Mesenchymal stem cell (in vitro differentiated cells and primary cell): ENCODE results near the gene MXRA7.

Experiments
- DNase-seq: peaks from one replicate; pipeline ENCODE4 v3.0.0-alpha.2; 2013
- H2AFZ ChIP-seq: one replicate; pipeline ENCODE4 v1.6.1; 2013; ENCODE audit warnings: low read depth, mild to moderate bottlenecking, control low read depth, inconsistent platforms, low read length, moderate library complexity
- H2AK5ac ChIP-seq: 2 replicates; pipeline ENCODE4 v1.6.1; 2013; ENCODE audit warnings: low read length, moderate library complexity, mild to moderate bottlenecking, inconsistent platforms; ENCODE audit not compliant: severe bottlenecking
- H2BK120ac ChIP-seq: one replicate; pipeline ENCODE4 v1.6.1; 2013; ENCODE audit warnings: low read depth, mild to moderate bottlenecking, inconsistent platforms, low read length, moderate library complexity
- H2BK12ac ChIP-seq, 2 experiments: one replicate each; pipeline ENCODE4 v1.6.1; 2013; ENCODE audit warnings: inconsistent platforms in 2 of 2, low read length in 2 of 2, mild to moderate bottlenecking in 2 of 2, moderate library complexity in 2 of 2, control low read depth in 1 of 2
- H2BK15ac ChIP-seq: one replicate; pipeline ENCODE4 v1.6.1; 2013; ENCODE audit warnings: mild to moderate bottlenecking, low read depth, inconsistent platforms; ENCODE audit not compliant: poor library complexity, severe bottlenecking
- H2BK5ac ChIP-seq: 2 replicates; pipeline ENCODE4 v1.6.1; 2013; ENCODE audit warnings: low read depth, mild to moderate bottlenecking, low read length, control low read depth, inconsistent platforms; ENCODE audit not compliant: poor library complexity, severe bottlenecking
- H3K14ac ChIP-seq, 2 experiments: one replicate each; pipeline ENCODE4 v1.6.1; 2013; ENCODE audit warnings: inconsistent platforms in 2 of 2, low read length in 2 of 2, control low read depth in 1 of 2, mild to moderate bottlenecking in 1 of 2, moderate library complexity in 1 of 2
- H3K18ac ChIP-seq, 2 experiments: one replicate each; pipeline ENCODE4 v1.6.1; 2013; ENCODE audit warnings: inconsistent platforms in 2 of 2, low read length in 2 of 2, control low read depth in 1 of 2, low read depth in 1 of 2, mild to moderate bottlenecking in 1 of 2
- H3K23ac ChIP-seq, 2 experiments: one replicate each; pipeline ENCODE4 v1.6.1; 2013; ENCODE audit warnings: inconsistent platforms in 2 of 2, low read length in 2 of 2, mild to moderate bottlenecking in 2 of 2, moderate library complexity in 2 of 2, control low read depth in 1 of 2
- H3K27ac ChIP-seq: 2 replicates; pipeline ENCODE4 v1.5.1; 2013; ENCODE audit warnings: mild to moderate bottlenecking, moderate library complexity, low read length, control low read depth, inconsistent platforms; ENCODE audit not compliant: poor library complexity, severe bottlenecking
- H3K27me3 ChIP-seq, 2 experiments: 2 replicates each; pipeline versions ENCODE4 v1.6.1 to v1.7.0; 2013; ENCODE audit warnings: low read length in 2 of 2, mild to moderate bottlenecking in 2 of 2, moderate library complexity in 2 of 2, control low read depth in 1 of 2, inconsistent platforms in 1 of 2; ENCODE audit not compliant: control insufficient read depth in 1 of 2, insufficient read depth in 1 of 2
- H3K36me3 ChIP-seq, 2 experiments: 2 replicates each; pipeline versions ENCODE4 v1.6.1 to v1.7.0; 2013; ENCODE audit warnings: low read length in 2 of 2, control low read depth in 1 of 2, inconsistent platforms in 1 of 2, low read depth in 1 of 2, mild to moderate bottlenecking in 1 of 2; ENCODE audit not compliant: insufficient read depth in 2 of 2, control insufficient read depth in 1 of 2
- H3K4ac ChIP-seq, 2 experiments: one replicate each; pipeline ENCODE4 v1.6.1; 2013; ENCODE audit warnings: inconsistent platforms in 2 of 2, low read length in 2 of 2, mild to moderate bottlenecking in 2 of 2, moderate library complexity in 2 of 2, control low read depth in 1 of 2, low read depth in 1 of 2
- H3K4me1 ChIP-seq: 2 replicates; pipeline ENCODE4 v1.6.1; 2013; ENCODE audit warnings: low read depth, low read length, control low read depth; ENCODE audit not compliant: control insufficient read depth, insufficient read depth
- H3K4me2 ChIP-seq: 2 replicates; pipeline ENCODE4 v1.6.1; 2013; ENCODE audit warnings: low read length, mild to moderate bottlenecking, inconsistent platforms; ENCODE audit not compliant: poor library complexity, severe bottlenecking
- H3K4me3 ChIP-seq, 2 experiments: 2 replicates each; pipeline versions ENCODE4 v1.5.1 to v1.7.0; 2013; ENCODE audit warnings: low read length in 2 of 2, mild to moderate bottlenecking in 2 of 2, control low read depth in 1 of 2, low read depth in 1 of 2; ENCODE audit not compliant: insufficient read depth in 1 of 2
- H3K79me1 ChIP-seq: replicated peaks from 2 replicates; pipeline ENCODE4 v1.6.1; 2013; ENCODE audit warnings: mild to moderate bottlenecking, control low read depth, low read length, inconsistent platforms; ENCODE audit not compliant: poor library complexity, severe bottlenecking
- H3K9ac ChIP-seq: 2 replicates; pipeline ENCODE4 v1.7.0; 2013; ENCODE audit warnings: mild to moderate bottlenecking, low read length, moderate library complexity
- H3K9me3 ChIP-seq: 2 replicates; pipeline ENCODE4 v1.7.0; 2013; ENCODE audit warnings: mild to moderate bottlenecking, low read length; ENCODE audit not compliant: control insufficient read depth
- H4K8ac ChIP-seq: one replicate; pipeline ENCODE4 v1.6.1; 2013; ENCODE audit warnings: inconsistent platforms, mild to moderate bottlenecking, low read length, moderate library complexity
- H4K91ac ChIP-seq: one replicate; pipeline ENCODE4 v1.6.1; 2013; ENCODE audit warnings: mild to moderate bottlenecking, low read length, inconsistent platforms
- WGBS: methylation state at CpG from one replicate; pipeline ENCODE4 v1.1.7; 2013; ENCODE audit warnings: mixed read lengths; 5-methylcytosine and 5-hydroxymethylcytosine counted together

Gene MXRA7

DNA sequence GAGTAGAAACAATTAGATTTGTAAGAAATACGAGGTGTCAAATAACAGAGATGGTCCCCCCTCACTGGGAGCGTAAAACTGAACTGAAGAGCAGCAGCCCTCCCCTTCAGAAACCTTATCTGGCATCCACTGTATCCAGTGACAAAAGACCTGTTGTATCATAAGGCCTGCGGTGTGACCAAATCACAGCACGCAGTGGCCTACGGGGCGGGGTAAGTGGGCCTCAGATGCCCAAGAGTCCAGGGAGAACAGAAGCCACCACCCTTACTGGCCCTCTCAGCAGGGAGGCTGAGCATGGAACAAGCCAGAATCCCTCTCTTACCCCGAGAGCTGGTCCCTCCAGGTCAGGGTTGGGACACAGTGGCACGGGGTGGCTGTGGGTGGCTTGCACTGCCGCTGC, 10.2 kb upstream of the MXRA7 start:
- 96% methylated on average over 9 of the region's 9 CpGs for WGBS
- H2AK5ac ChIP-seq: no peak overlapping the region
- DNase-seq: no peak

DNA sequence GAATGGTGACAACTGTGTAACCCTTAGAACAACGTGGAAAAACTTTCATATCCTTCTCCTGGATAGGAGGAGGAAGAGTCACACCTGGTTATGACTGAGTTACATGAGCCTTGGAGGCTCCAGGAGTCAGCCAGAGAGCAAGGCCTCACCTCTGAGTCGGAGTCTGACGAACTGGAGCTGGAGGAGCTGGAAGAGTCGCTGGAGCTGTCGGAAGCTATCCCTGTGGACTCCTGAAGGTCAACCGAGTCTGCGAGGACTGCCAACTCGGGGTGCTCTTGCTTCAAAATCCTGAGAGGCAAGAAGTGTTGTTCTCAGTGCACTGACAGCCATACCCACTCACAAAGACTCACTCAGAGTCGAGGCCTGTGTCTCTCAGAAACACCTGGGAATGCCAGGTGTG, 9.4 kb upstream of the MXRA7 start:
- WGBS: 97% methylated on average over 9 of the region's 9 CpGs
- H4K91ac ChIP-seq: no peak overlapping the region
- no peak overlapping the region for H2BK120ac ChIP-seq
- H3K9me3 ChIP-seq: no peaks in the 10 kb centered on the region
- H3K18ac ChIP-seq: no peak overlapping the region
- no peak overlapping the region for H2BK15ac ChIP-seq
- no peak overlapping the region for H2BK12ac ChIP-seq
- no peak overlapping the region for H4K8ac ChIP-seq
- no peak overlapping the region for H3K27ac ChIP-seq
- no peak overlapping the region for H2AK5ac ChIP-seq
- no peak overlapping the region for H3K9ac ChIP-seq
- peaks cover 68 to 85% of the 10 kb centered on the region in 2 experiments for H3K36me3 ChIP-seq
- peaks cover 32% of the 10 kb centered on the region for H3K79me1 ChIP-seq
- no peak for DNase-seq
- no peak overlapping the region for H2AFZ ChIP-seq
- no peak overlapping the region for H3K4ac ChIP-seq
- H3K14ac ChIP-seq: no peak overlapping the region
- H3K27me3 ChIP-seq: no peaks in the 10 kb centered on the region
- H3K4me1 ChIP-seq: peaks cover 16% of the 10 kb centered on the region
- H2BK5ac ChIP-seq: no peak overlapping the region
- no peak overlapping the region for H3K4me3 ChIP-seq
- H3K4me2 ChIP-seq: no peak overlapping the region
- H3K23ac ChIP-seq: no peak overlapping the region

More for the DNA sequence above, 10.2 kb upstream of the MXRA7 start:
- no peaks in the 10 kb centered on the region for H3K27me3 ChIP-seq
- no peak overlapping the region for H3K23ac ChIP-seq
- H3K27ac ChIP-seq: no peak overlapping the region
- H2AFZ ChIP-seq: no peak overlapping the region
- no peak overlapping the region for H3K4ac ChIP-seq
- no peak overlapping the region for H3K4me3 ChIP-seq
- H3K9me3 ChIP-seq: no peaks in the 10 kb centered on the region
- no peak overlapping the region for H2BK15ac ChIP-seq
- no peak overlapping the region for H4K91ac ChIP-seq
- no peak overlapping the region for H4K8ac ChIP-seq
- no peak overlapping the region for H3K14ac ChIP-seq
- H3K9ac ChIP-seq: no peak overlapping the region
- peaks cover 64 to 79% of the 10 kb centered on the region in 2 experiments for H3K36me3 ChIP-seq
- H2BK5ac ChIP-seq: no peak overlapping the region
- no peak overlapping the region for H3K18ac ChIP-seq
- peaks cover 31% of the 10 kb centered on the region for H3K79me1 ChIP-seq
- H2BK120ac ChIP-seq: no peak overlapping the region
- H2BK12ac ChIP-seq: no peak overlapping the region
- H3K4me2 ChIP-seq: no peak overlapping the region
- H3K4me1 ChIP-seq: peaks cover 15% of the 10 kb centered on the region

DNA sequence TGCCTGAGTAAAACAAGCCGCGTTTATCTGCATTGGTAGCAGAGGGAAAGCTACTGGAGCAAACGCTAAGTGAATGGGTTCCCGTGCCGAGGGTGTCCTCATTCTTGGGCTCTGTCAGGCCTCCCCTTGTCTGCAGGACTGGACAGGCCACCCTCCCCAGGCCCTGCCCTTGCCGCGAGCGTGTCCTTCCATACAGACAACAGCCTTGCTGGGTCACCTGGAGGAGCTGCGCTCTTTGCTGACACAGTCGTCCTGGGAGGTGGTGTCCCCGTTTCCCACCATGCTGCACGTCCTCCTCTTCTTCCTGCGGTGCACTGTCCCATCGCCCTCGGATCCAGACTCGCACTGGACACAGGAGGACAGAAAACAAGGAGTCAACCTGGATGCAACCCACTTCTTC, 7.8 kb upstream of the MXRA7 start:
- no peak for DNase-seq
- H3K14ac ChIP-seq: no peak overlapping the region
- peaks cover 67 to 82% of the 10 kb centered on the region in 2 experiments for H3K36me3 ChIP-seq
- H3K79me1 ChIP-seq: peaks cover 38% of the 10 kb centered on the region
- H2BK5ac ChIP-seq: no peak overlapping the region
- H3K4me2 ChIP-seq: no peak overlapping the region
- no peak overlapping the region for H2BK120ac ChIP-seq
- no peak overlapping the region for H3K18ac ChIP-seq
- H3K9me3 ChIP-seq: no peaks in the 10 kb centered on the region
- H2BK15ac ChIP-seq: peak overlapping the region; percentile 20
- H3K4ac ChIP-seq: no peak overlapping the region
- H2AFZ ChIP-seq: no peak overlapping the region
- no peak overlapping the region for H4K8ac ChIP-seq
- no peak overlapping the region for H3K27ac ChIP-seq
- 96% methylated on average over 16 of the region's 16 CpGs for WGBS
- no peak overlapping the region for H3K4me3 ChIP-seq
- no peak overlapping the region for H3K9ac ChIP-seq
- peak overlapping the region; percentile 28 for H4K91ac ChIP-seq
- H3K4me1 ChIP-seq: peaks cover 12% of the 10 kb centered on the region
- no peaks in the 10 kb centered on the region for H3K27me3 ChIP-seq
- peak overlapping the region; percentile 2 for H2AK5ac ChIP-seq
- H3K23ac ChIP-seq: no peak overlapping the region
- no peak overlapping the region for H2BK12ac ChIP-seq

GRCh38 chr17:76716839-76717215, 6.1 kb upstream of the MXRA7 start:
- peak overlapping the region; percentile 19 for H2BK5ac ChIP-seq
- peak overlapping the region in 1 of 2 experiments; percentile 59 for H3K4me3 ChIP-seq
- 17% methylated on average over 4 of the region's 6 CpGs for WGBS
- no peak overlapping the region for H4K91ac ChIP-seq
- H4K8ac ChIP-seq: no peak overlapping the region
- no peaks in the 10 kb centered on the region for H3K27me3 ChIP-seq
- H2BK120ac ChIP-seq: no peak overlapping the region
- H3K23ac ChIP-seq: no peak overlapping the region
- no peak overlapping the region for H2BK12ac ChIP-seq
- H2AK5ac ChIP-seq: peak overlapping the region; percentile 76
- H2BK15ac ChIP-seq: no peak overlapping the region
- peaks cover 40% of the 10 kb centered on the region for H3K79me1 ChIP-seq
- no peak overlapping the region for H3K4me2 ChIP-seq
- no peak overlapping the region for H2AFZ ChIP-seq
- H3K18ac ChIP-seq: peak overlapping the region; percentile 68 to 85
- peak; percentile 94 for DNase-seq
- peak overlapping the region; percentile 96 for H3K27ac ChIP-seq
- peaks cover 12% of the 10 kb centered on the region for H3K4me1 ChIP-seq
- H3K9me3 ChIP-seq: no peaks in the 10 kb centered on the region
- no peak overlapping the region for H3K4ac ChIP-seq
- no peak overlapping the region for H3K14ac ChIP-seq
- peak overlapping the region; percentile 90 for H3K9ac ChIP-seq
- H3K36me3 ChIP-seq: peaks cover 59 to 77% of the 10 kb centered on the region in 2 experiments
